Peyer's patch (tissue), 4 donors: Measurements from ENCODE around the gene SCARB1.

Experiments
- CTCF ChIP-seq, 6 experiments: fragments of 450-650 bp in 4 of 6; fragments of 200-600 bp in 2 of 6; sonication (generic) in 1 of 6; IDR thresholded peaks; one replicate each; pipeline ENCODE4 v1.5.1; 2017 to 2019; ENCODE audit warnings: antibody characterized with exemption in 6 of 6, mild to moderate bottlenecking in 3 of 6, moderate library complexity in 1 of 6
- POLR2A ChIP-seq, 2 donors: fragments of 450-650 bp; IDR thresholded peaks; one replicate each; pipeline ENCODE4 v1.5.1; 2017; ENCODE audit warnings: antibody characterized with exemption in 2 of 2, mild to moderate bottlenecking in 2 of 2, moderate library complexity in 2 of 2

- TF ChIP-seq CTCF (IDR thresholded peaks at IDR 0.05) (no peak), POLR2A (IDR thresholded peaks at IDR 0.05) (no peak)
These were observed 70.7 kb downstream of the SCARB1 start for GRCh38 chr12:124792961-124793441.
